Epidermal melanocyte (primary cell): ENCODE results near the gene AKR1C1.
"Not testable (repeated sequence)": the region's sequence is repeated elsewhere in the genome, so short reads cannot be mapped to it uniquely, and the experiment has no call there.

Source experiments
- DNase-seq: peaks from one replicate; pipeline ENCODE4 v3.0.0; 2011; ENCODE audit warnings: low spot score; ENCODE audit not compliant: insufficient read length

Gene AKR1C1

DNA sequence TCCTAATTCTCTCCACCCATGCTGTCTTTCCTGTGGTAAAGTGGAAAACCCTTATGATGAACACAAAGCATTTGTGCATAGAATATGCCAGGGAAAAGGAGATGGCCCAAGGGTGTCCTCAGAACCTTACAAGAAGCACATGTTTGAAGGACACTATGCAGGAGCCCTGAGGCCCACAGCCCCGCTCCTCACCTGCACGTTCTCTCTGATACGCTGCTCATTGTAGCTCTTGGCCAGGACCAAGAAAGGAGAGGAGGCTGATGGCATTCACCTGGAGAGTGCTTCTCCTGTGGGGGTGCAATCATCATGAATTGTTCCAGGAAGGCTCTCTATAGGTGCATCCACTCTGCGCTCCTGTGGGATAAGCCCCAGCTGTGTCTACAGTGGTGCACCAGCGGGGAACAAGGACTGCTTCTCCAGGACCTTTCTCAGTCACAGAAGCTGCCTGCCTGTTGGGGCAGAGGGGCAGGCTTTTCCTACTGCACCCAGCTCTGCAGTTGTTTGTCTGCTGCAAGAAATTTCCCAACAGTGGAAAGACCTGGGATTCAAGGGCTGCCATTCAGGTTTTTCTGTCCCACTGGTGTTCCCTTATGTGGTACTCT lies 20.5 kb downstream of the AKR1C1 start:
- no peak for DNase-seq

DNA sequence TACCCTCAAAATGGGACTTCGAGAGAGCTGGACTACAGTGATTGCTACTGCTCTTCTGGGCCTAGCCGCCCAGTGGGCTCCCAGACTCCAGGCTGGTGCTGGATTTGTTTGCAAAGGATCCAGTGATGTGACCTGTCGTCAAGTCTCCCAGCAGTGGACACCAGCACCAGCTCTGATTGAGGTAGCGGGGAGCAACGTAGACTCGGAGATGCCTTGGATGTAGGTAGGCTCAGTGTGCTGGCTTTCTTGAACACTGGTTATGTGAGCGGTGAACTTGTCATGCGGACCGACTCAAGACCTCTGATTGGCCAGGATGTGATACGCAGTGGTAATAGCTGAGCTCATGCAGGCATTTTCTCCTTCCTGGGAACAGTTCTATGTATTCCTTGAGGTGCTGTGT lies 21.0 kb downstream of the AKR1C1 start:
- DNase-seq: no peak

DNA sequence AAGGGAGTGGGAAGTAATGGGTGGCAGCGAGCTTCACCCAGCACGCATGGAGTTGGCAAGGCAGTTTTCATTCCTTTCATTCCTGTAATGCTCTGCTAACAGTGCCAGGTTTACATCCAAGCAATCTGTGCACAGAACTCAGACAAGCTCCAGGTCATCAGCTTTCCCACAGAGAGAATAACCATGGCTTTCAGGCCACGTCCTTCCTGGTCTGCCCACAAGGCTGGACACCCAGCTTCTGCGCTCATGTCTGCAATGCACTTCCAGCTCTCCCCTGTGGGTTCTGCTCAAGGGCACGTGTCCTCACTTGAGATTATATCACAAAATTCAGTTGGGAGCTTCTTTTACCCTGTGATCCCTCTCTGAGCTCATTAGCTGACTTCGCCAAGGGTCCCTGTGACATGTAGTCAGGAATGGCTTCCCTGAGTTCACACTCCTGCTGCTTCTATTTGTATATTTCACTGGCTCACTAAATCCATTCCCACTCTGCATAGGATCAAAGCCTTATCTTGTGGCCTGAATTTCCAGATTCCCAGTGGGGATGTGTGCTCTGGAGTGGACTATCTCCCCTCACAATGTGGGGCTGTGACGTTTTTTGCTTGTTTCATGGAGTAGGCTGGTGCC lies 21.9 kb downstream of the AKR1C1 start:
- no peak for DNase-seq

- not testable (repeated sequence) for DNase-seq
These were observed 24.9 kb downstream of the AKR1C1 start for GRCh38 chr10:4988000-4988641.

- no peak for DNase-seq
These were observed 27.0 kb downstream of the AKR1C1 start for GRCh38 chr10:4990217-4990616.

DNA sequence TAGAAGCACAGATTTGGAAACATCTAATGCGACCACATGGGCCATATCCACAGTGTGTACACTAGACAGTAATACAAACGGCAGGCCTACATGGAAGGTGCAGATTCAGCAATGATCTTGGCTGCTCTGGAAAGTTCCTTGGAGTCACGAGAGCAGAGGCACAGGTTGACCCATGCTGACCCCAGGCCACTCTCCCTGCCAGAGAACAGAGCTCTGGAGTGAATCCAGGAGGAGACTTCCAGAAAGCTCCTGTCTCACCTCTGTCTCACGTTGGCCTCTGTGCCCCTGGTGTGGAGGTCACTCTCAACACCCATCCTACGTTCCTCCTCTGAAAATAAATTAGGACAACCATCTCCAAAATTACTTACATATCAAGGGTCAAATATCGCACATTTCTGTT lies 28.2 kb downstream of the AKR1C1 start:
- DNase-seq: not testable (repeated sequence)

GRCh38 chr10:4992564-4992963 lies 29.3 kb downstream of the AKR1C1 start:
- not testable (repeated sequence) for DNase-seq

- DNase-seq: not testable (repeated sequence)
These were observed 31.0 kb downstream of the AKR1C1 start for GRCh38 chr10:4994260-4994659.

DNA sequence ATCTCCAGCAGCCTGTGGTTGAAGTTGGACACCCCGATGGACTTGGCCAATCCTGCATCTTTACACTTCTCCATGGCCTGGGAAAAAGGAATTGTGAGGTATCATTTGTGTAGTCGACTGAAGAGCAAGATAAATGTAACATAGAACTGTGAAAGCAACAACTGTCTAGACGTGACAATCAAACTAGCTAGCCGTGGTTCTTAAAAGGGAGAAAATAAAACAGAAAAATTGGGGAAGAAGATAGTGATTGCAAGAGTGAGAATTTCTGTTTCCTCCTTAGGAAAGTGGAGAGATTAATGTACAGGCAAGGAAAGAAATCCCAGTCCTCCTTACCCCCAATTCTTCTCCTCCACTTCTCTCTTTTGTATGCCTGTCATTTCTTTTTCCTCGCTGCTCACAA lies 35.5 kb downstream of the AKR1C1 start:
- no peak for DNase-seq

DNA sequence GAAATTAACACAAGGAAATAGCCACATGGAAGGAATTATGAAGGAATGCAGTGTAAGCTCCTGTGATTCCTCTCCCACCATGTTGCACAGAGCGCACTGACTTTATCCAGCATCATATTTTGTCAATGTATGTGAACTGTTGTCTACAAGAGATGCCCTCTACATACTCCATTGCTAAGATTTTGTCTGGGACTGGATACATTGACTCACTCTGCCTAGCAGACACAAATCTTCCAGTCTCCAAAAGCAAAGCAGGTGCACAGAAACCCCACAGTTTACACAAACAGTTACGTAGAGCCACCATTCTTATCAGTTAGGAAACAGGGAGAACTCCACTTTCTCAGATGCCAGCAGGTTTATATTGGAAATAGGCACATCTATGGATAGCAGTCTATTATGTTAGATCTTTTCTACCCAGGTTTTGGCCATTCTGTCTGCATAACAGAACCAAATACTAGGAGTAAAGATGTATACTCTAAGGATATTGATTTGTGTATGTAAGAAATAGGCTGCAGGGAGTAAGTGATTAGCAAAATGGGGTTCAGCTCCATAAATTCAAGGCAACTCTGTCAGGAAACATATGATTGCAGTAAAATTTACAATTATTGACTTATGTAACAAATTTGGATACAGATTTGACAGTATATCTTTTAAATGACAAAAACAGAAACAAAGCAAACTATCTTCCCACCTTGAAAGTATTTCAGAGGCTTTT lies 39.0 kb downstream of the AKR1C1 start:
- DNase-seq: no peak

DNA sequence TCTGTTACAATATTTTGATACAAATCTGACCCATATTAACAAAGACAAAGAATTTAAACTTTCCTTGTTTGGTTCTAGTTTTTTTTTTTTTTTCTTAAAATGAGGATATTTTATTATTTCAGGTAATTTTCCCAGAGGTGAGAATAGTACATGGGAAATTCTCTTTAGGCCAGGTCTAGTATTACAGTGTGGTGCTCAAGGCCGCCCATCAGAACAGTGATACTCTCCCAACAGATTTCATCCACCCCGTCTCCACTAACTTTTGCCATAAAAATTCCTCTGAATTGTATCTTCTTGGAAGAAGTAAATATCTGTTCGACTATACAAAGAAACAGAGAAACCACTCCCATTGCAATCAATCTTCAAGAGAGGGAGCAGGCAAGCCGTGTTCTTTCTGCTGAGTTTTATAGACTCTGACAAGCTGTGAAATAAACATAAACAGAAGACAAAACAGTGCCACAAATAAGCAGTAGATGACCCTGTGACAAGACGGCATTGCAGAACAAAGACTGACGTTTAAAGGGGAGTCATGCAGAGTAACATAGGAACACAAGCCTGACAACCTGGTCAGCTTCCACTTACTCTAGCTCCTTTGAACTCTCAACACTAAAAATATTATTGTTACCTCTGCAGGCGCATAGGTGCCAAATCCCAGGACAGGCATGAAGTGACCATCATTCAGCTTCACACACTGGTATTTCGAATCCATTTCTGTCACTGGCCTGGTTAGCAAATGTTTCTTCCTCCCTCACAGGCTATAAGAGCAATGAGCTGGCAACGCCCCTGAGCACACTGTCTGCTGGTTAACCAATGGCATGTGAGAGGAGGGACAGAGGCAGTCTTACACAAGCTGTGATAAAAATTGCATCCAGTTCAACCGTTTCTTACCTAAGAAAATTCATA lies 40.2 kb downstream of the AKR1C1 start, which contains the start of gene AKR1C2:
TSS of gene AKR1C2 (minus strand) at position 731 of the 903 bp plus-strand sequence. CDS start at position 709, 22 bp downstream.
- DNase-seq: not testable (repeated sequence)

GRCh38 chr10:5004030-5004385 lies 40.8 kb downstream of the AKR1C1 start:
- DNase-seq: not testable (repeated sequence)

DNA sequence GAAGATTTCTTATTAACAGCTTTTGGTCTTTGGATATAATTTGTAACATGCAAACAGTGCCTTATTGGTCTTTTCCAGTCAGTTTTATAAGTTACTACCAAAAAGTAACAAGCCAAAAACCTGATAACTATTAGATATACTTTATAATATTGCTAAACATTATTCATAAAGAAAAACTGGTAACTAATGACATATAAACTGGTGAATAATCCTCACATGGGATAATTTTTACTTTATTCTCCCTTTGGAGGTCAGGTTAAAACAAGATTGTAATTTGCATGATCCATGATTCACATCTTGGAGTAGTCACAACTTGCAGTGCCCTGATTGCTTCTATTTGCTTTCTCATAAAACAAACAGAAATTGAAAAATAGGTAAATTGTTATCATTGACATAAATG lies 41.3 kb downstream of the AKR1C1 start:
- DNase-seq: not testable (repeated sequence)

DNA sequence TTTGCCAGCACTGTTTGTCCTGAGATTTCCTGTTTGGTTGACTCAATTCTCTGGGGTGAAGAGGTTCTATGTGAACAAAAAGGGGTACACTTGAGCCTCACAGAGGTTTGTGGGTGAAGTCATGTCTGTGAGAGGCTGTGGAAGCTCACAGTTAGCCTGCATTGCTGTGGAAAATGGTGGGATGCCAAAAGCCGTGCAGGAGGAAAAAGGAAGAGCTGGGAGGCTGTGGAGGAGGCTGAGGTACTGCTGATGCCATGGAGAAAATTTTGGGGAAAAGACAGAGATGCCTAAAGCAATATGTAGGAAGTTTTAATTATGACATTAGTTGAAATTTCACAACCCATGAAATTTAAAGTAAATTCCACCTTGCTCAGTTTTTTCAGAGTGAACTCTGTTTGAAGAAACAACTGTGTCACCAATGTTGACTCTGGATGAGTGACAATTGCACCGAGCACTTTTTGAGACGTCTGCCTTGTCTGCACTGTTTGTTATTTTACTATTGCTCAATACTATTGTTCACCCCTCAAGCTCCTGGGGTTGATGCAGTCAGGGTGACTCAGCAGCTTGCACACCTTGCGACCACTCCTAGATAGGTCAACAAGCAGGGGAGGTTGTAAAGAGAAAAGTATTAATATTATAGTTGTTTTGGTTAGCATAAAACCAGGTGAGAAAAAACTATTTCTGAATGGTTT lies 45.8 kb downstream of the AKR1C1 start:
- not testable (repeated sequence) for DNase-seq

DNA sequence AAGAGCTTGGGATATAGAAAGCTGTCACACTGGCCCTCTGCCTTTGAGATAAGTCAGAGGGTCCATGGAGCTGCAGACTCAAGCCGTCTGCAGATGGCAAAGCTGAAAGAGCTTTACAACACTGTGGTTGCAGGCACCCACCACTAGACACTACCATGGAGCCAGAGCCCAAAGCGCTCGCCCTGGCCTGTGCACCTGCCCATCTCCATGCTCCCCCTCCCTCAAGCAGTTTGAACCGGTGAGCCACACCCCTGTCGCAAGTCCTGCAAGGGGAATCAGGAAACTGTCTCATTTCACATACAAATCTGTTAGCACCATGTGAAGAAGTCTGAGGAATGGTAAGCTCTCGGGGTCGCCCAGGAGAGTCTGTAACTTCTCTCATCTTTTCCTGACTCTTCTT lies 46.8 kb downstream of the AKR1C1 start:
- not testable (repeated sequence) for DNase-seq

- not testable (repeated sequence) for DNase-seq
These were observed 48.2 kb downstream of the AKR1C1 start for GRCh38 chr10:5011392-5011791.

DNA sequence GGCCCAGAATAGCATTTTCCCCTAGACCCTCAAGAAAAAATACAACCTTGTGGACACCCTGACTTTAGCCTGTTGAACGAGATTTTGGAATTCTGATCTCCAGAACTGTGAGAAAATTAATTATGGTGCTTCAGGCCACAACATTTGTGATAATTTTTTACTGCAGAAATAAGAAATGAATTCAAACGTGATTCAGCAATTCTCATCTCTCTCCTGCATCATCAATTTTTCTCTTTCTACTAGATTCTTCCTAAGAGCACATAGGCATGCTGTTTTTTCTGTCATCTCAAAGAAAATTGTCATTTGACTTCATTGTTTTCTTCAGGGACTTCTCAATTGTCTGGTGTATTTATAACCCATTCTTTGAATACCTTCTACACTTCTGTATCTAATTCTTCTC lies 49.4 kb downstream of the AKR1C1 start:
- DNase-seq: no peak

DNA sequence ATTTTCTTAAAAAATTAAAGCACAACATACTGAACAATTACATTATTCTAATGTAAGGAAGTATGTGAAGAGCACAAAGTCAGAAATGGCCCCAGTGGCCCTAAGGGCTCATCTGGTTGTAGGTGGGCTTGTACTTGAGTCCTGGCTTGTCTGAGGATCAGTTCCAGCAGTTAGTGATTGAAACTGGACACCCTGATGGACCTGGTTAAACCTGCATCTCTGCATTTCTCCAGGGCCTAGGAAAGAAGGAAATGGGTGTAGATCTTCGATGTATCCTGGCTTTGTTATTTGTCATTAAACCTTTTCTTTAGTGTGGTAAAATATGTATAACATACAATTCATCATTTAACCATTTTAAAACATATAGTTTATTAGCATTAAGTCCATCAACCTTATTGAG lies 50.2 kb downstream of the AKR1C1 start:
- no peak for DNase-seq

GRCh38 chr10:5014200-5014910 lies 51.1 kb downstream of the AKR1C1 start:
- not testable (repeated sequence) for DNase-seq

DNA sequence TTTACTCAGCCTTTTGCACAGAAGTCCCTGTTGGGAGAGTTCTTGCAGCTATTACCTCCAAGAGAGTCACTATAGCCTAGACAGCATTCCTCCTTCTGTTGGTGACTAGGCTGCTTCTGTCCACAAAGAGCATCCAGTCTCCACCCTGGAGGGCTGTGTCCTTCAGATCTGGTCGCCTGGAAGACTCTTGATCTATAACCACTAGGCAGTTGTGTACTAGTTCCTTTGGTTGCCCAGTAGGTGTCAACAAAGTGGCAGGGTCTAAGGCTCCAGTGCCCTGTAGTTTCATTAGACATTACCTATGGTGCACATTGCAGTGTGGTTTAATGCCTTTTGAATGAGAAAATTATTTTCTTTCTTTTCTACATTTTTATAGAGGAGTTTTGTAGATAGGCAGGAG lies 51.7 kb downstream of the AKR1C1 start:
- DNase-seq: no peak
